ENCODE data around the gene NAIF1.

DNA sequence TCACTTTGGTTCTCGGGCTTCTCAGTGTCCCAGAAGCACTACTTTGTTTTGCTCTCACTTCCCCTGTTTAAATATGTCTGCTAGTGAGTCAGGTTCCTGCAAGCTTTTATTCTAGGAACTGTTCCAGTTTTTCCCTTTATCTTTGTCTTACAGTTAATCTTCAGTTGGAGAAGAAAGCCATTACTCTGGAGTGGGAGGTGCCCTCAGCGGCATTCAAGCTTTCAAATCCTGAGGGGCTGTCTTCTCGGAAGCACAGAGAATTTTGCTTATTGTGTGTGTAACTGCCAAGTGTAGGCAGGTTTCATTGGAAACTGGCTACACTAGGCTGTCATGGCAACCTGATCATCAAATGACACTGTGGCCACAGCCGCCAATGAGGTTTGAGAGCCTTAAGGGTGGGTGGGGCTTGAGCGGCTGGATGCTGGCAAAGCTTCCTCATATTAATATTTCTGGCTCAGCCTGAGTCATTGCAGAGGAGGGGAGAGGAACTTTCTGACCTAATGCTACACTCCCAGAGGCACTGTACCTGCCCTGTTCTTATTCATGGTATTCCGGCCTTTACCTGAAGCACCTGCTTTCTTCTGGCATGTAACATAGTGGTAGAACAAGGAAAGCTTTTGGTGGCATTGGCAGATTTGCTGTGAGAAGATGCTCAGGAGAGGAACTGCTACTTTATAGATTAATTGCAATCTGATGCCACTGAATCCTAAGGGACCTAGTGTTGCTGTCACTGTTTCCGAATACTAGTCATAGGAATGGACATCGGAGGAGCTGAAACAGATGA lies 27.2 kb upstream of the NAIF1 start:
- no peak for TF ChIP-seq POLR2A (IDR thresholded peaks at IDR 0.05; ENCODE audit: low read depth, low read length)
- TF ChIP-seq EZH2 (IDR thresholded peaks at IDR 0.05; ENCODE audit: borderline replicate concordance, control insufficient read depth, low read depth, low read length), result no peak
